Ishikawa (cell line): ENCODE data around the gene RTTN.

Experiments
- CEBPB ChIP-seq: IDR thresholded peaks from 2 replicates; pipeline ENCODE4 v1.6.1; 2012
- CREB1 ChIP-seq: IDR thresholded peaks from 2 replicates; pipeline ENCODE4 v1.6.1; 2012; ENCODE audit warnings: low read depth
- EGR1 ChIP-seq: IDR thresholded peaks from 2 replicates; pipeline ENCODE4 v1.6.1; 2012
- EP300 ChIP-seq: IDR thresholded peaks from 2 replicates; pipeline ENCODE4 v1.6.1; 2012; ENCODE audit warnings: borderline replicate concordance
- FOXM1 ChIP-seq: IDR thresholded peaks from 2 replicates; pipeline ENCODE4 v1.6.1; 2012; ENCODE audit warnings: low read depth, borderline replicate concordance
- NFIC ChIP-seq: IDR thresholded peaks from 2 replicates; pipeline ENCODE4 v1.6.1; 2012
- RAD21 ChIP-seq: IDR thresholded peaks from 2 replicates; pipeline ENCODE4 v1.6.1; 2012; ENCODE audit warnings: low read depth
- TAF1 ChIP-seq: IDR thresholded peaks from 2 replicates; pipeline ENCODE4 v1.6.1; 2012; ENCODE audit warnings: low read depth, mild to moderate bottlenecking
- TEAD4 ChIP-seq: IDR thresholded peaks from 2 replicates; pipeline ENCODE4 v1.6.1; 2012
- USF1 ChIP-seq: IDR thresholded peaks from 2 replicates; pipeline ENCODE4 v1.6.1; 2012
- YY1 ChIP-seq: IDR thresholded peaks from 2 replicates; pipeline ENCODE4 v1.6.1; 2012; ENCODE audit warnings: low read depth
- ZBTB7A ChIP-seq: IDR thresholded peaks from 2 replicates; pipeline ENCODE4 v1.6.1; 2012; ENCODE audit warnings: low read depth
- TF ChIP-seq, protein P1 (sequence below): IDR thresholded peaks from 2 replicates; pipeline ENCODE4 v1.6.1; 2012
- TF ChIP-seq, protein P2 (sequence below): IDR thresholded peaks from 2 replicates; pipeline ENCODE4 v1.6.1; 2012; ENCODE audit warnings: low read depth, mild to moderate bottlenecking

DNA sequence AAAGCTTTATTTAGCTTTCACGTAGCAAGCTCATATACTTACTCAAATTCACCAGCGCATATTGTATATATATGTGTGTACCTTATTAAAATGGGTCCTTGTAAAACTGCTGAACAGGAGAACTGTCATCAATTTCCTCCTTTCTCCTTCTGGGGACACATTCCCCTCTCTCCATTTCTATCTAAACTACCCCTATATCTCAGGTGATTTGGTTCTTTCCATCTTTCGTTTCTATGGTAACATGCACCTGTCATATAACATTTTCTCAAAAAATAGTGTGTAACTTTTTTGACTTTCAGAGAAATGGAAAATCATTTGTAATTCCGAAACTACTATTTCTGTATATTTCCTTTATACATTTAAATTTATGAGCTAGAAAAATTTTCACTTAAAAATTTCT is 174.3 kb downstream of the RTTN start:
- TF ChIP-seq, protein P1, sequence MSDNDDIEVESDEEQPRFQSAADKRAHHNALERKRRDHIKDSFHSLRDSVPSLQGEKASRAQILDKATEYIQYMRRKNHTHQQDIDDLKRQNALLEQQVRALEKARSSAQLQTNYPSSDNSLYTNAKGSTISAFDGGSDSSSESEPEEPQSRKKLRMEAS = no peak
- no peak for TF ChIP-seq RAD21
- no peak for TF ChIP-seq TAF1
- TF ChIP-seq TEAD4 = no peak
- no peak for TF ChIP-seq EP300
- TF ChIP-seq USF1 = no peak
- TF ChIP-seq YY1 = no peak
- no peak for TF ChIP-seq FOXM1
- TF ChIP-seq ZBTB7A = no peak
- TF ChIP-seq EGR1 = no peak
- TF ChIP-seq CEBPB = no peak
- TF ChIP-seq NFIC = no peak
- TF ChIP-seq CREB1 = no peak
- TF ChIP-seq, protein P2, sequence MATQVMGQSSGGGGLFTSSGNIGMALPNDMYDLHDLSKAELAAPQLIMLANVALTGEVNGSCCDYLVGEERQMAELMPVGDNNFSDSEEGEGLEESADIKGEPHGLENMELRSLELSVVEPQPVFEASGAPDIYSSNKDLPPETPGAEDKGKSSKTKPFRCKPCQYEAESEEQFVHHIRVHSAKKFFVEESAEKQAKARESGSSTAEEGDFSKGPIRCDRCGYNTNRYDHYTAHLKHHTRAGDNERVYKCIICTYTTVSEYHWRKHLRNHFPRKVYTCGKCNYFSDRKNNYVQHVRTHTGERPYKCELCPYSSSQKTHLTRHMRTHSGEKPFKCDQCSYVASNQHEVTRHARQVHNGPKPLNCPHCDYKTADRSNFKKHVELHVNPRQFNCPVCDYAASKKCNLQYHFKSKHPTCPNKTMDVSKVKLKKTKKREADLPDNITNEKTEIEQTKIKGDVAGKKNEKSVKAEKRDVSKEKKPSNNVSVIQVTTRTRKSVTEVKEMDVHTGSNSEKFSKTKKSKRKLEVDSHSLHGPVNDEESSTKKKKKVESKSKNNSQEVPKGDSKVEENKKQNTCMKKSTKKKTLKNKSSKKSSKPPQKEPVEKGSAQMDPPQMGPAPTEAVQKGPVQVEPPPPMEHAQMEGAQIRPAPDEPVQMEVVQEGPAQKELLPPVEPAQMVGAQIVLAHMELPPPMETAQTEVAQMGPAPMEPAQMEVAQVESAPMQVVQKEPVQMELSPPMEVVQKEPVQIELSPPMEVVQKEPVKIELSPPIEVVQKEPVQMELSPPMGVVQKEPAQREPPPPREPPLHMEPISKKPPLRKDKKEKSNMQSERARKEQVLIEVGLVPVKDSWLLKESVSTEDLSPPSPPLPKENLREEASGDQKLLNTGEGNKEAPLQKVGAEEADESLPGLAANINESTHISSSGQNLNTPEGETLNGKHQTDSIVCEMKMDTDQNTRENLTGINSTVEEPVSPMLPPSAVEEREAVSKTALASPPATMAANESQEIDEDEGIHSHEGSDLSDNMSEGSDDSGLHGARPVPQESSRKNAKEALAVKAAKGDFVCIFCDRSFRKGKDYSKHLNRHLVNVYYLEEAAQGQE = no peak
